NT2/D1 (cell line): ENCODE data around the gene MOCS2.

Experiments
- YY1 ChIP-seq: IDR thresholded peaks from 2 replicates; pipeline ENCODE4 v1.6.1; 2011; ENCODE audit not compliant: insufficient read length, insufficient read depth
- ZNF274 ChIP-seq: IDR thresholded peaks from 2 replicates; pipeline ENCODE4 v1.6.1; 2011; ENCODE audit warnings: mild to moderate bottlenecking, low read depth, low read length

GRCh38 chr5:53151713-53152458 lies 42.3 kb upstream of the MOCS2 start:
- TF ChIP-seq YY1 = no peak
- TF ChIP-seq ZNF274 = no peak
